ENCODE data around the gene FNIP1.
"Not testable (repeated sequence)": the region's sequence is repeated elsewhere in the genome, so short reads cannot be mapped to it uniquely, and the experiment has no call there.

The FNIP1 gene

GRCh38 chr5:131749138-131749537 lies 47.7 kb downstream of the FNIP1 start:
- DNase-seq: no peak

GRCh38 chr5:131747180-131748105 lies 49.4 kb downstream of the FNIP1 start:
- DNase-seq: no peak

GRCh38 chr5:131746423-131746822 lies 50.4 kb downstream of the FNIP1 start:
- no peak for DNase-seq

GRCh38 chr5:131745703-131746102 lies 51.1 kb downstream of the FNIP1 start:
- DNase-seq: no peak

GRCh38 chr5:131745155-131745554 lies 51.7 kb downstream of the FNIP1 start:
- no peak for DNase-seq

GRCh38 chr5:131740477-131740876 lies 56.3 kb downstream of the FNIP1 start:
- no peak for DNase-seq

GRCh38 chr5:131735393-131735792 lies 61.4 kb downstream of the FNIP1 start:
- DNase-seq: no peak

- not testable (repeated sequence) for DNase-seq
Measured at GRCh38 chr5:131734939-131735338, 61.9 kb downstream of the FNIP1 start.

GRCh38 chr5:131729292-131729691 lies 67.5 kb downstream of the FNIP1 start:
- DNase-seq: not testable (repeated sequence)

- DNase-seq: not testable (repeated sequence)
Measured at GRCh38 chr5:131724089-131724488, 72.7 kb downstream of the FNIP1 start.

GRCh38 chr5:131720714-131721113 lies 76.1 kb downstream of the FNIP1 start:
- peak; percentile 61 for DNase-seq

- no peak for DNase-seq
Measured at GRCh38 chr5:131719564-131719963, 77.3 kb downstream of the FNIP1 start.

- no peak for DNase-seq
Measured at GRCh38 chr5:131718487-131719014, 78.3 kb downstream of the FNIP1 start.

- not testable (repeated sequence) for DNase-seq
Measured at GRCh38 chr5:131717164-131717563, 79.7 kb downstream of the FNIP1 start.

- no peak for DNase-seq
Measured at GRCh38 chr5:131716650-131717049, 80.2 kb downstream of the FNIP1 start.

- DNase-seq: no peak
Measured at GRCh38 chr5:131710391-131710790, 86.4 kb downstream of the FNIP1 start.

GRCh38 chr5:131709043-131709442 lies 87.8 kb downstream of the FNIP1 start:
- no peak for DNase-seq

- DNase-seq: no peak
Measured at GRCh38 chr5:131706281-131706680, 90.5 kb downstream of the FNIP1 start.

- no peak for DNase-seq
Measured at GRCh38 chr5:131694926-131695325, 101.9 kb downstream of the FNIP1 start.

- no peak for DNase-seq
Measured at GRCh38 chr5:131693894-131694293, 102.9 kb downstream of the FNIP1 start.

- no peak for DNase-seq
Measured at GRCh38 chr5:131685516-131686171, 111.2 kb downstream of the FNIP1 start.

GRCh38 chr5:131684595-131684994 lies 112.2 kb downstream of the FNIP1 start:
- DNase-seq: no peak

GRCh38 chr5:131684051-131684450 lies 112.8 kb downstream of the FNIP1 start:
- no peak for DNase-seq

GRCh38 chr5:131682826-131683225 lies 114.0 kb downstream of the FNIP1 start:
- no peak for DNase-seq

Data from NCI-H2029 (cell line).